ENCODE data around the gene DDX24.

The DDX24 gene

DNA sequence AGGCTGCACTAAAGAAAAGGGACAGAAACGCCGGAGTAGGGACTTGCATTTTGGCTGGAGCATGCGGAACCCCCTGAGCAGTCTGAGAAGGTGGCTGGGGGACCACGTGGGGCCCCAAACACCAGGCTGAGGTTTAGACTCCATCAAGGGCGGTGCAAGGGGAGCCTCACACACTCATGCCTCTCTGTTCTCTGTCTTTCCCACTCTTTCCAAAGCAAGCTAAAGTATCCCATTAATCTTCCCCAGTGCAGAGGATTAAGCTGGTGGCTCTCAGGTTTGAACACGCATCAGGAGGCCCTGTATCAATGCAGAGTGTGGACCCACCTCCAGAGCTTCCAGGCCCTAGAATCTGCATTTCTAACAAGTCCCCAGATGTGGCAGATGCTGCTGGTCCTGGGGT lies 70.4 kb downstream of the DDX24 start:
- Histone ChIP-seq H3K9ac (ENCODE audit: low read depth, low read length) (no peak overlapping the region), H3K27me3 (ENCODE audit: control insufficient read depth, insufficient read depth, low read length) (no peaks in the 10 kb centered on the region), H3K36me3 (ENCODE audit: control insufficient read depth, insufficient read depth, low read length) (no peaks in the 10 kb centered on the region), H3K4me1 (ENCODE audit: control insufficient read depth, insufficient read depth, low read length) (no peaks in the 10 kb centered on the region), H3K4me3 (ENCODE audit: low read depth, low read length) (no peak overlapping the region), H3K9me3 (ENCODE audit: control insufficient read depth, insufficient read depth, low read length) (no peaks in the 10 kb centered on the region)

DNA sequence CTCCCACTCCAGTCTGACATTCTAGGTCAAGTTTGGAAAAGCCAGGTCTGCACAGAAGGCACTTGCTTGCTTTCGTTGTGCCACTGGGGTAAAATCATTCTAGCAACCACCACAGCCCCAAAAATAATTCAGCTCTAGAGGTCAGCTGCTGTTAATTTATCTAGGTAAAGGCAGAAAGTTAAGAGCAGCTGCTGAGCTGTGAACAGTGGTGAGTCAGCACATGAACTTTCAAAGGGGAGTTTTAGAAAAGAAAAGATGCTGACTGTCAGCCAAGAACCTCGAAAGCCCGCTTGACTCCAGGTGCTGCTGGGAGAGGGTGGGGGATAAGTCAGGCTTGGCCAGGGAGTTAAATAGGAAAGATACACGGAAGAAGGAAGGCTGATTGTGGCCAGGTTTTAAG lies 71.2 kb downstream of the DDX24 start:
- no peak overlapping the region for H3K4me3 ChIP-seq (ENCODE audit: low read depth, low read length)
- no peaks in the 10 kb centered on the region for H3K4me1 ChIP-seq (ENCODE audit: control insufficient read depth, insufficient read depth, low read length)
- H3K9me3 ChIP-seq (ENCODE audit: control insufficient read depth, insufficient read depth, low read length) = no peaks in the 10 kb centered on the region
- no peak overlapping the region for H3K9ac ChIP-seq (ENCODE audit: low read depth, low read length)
- no peaks in the 10 kb centered on the region for H3K36me3 ChIP-seq (ENCODE audit: control insufficient read depth, insufficient read depth, low read length)
- H3K27me3 ChIP-seq (ENCODE audit: control insufficient read depth, insufficient read depth, low read length) = no peaks in the 10 kb centered on the region

DNA sequence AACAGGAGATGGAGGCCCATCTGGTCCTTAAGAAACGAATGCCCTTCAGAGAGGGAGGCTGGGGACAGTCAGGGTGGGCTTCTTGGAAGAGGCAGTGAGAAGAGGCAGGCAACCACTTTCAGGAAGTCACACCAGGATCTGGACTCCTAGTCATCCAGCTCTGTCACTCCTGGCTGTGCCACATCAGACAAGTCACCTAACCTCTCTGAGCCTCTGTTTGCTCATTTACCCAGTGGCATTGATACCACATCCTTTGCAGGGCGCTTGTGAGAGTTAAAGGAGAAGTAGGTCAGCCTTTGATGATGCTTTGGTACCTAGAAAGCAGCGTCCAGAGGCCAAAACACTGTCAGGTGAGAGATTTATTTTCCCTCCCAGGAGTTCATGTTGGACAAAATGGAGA lies 72.8 kb downstream of the DDX24 start:
- H3K36me3 ChIP-seq (ENCODE audit: control insufficient read depth, insufficient read depth, low read length) = no peaks in the 10 kb centered on the region
- H3K4me3 ChIP-seq (ENCODE audit: low read depth, low read length) = no peak overlapping the region
- H3K4me1 ChIP-seq (ENCODE audit: control insufficient read depth, insufficient read depth, low read length) = no peaks in the 10 kb centered on the region
- no peaks in the 10 kb centered on the region for H3K27me3 ChIP-seq (ENCODE audit: control insufficient read depth, insufficient read depth, low read length)
- no peak overlapping the region for H3K9ac ChIP-seq (ENCODE audit: low read depth, low read length)
- no peaks in the 10 kb centered on the region for H3K9me3 ChIP-seq (ENCODE audit: control insufficient read depth, insufficient read depth, low read length)

DNA sequence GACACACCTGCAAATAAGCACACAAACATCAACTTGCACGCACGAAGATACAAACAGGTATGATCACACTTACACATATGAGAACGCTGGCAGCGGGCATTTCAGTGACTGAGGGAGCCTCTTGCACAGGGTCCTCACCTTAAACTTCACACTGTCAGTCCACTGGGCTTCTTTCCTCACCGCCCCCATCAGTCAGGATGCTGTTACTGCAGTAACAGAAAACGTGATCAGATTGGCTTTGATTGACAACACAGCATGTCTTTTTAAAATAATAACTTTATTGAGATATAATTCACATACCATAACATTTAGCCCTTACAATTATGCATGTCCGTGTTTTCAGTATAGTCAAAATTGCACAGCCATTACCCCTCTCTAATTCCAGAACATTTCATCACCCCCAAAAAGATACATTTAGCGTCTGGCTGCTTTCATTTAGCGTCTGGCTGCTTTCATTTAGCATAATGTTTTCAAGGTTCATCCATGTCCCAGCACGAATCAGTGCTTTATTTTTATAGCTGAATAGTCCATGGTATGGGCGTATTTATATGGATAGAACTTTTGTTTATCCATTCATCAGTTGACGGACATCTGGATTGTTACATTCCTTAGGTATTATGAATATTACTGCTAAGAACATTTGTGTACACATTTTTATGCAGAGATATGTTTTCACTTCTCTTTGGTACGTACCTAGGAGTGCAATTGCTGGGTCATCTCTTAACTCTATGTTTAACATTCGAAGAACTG lies 75.5 kb downstream of the DDX24 start:
- no peaks in the 10 kb centered on the region for H3K36me3 ChIP-seq (ENCODE audit: control insufficient read depth, insufficient read depth, low read length)
- no peak overlapping the region for H3K4me3 ChIP-seq (ENCODE audit: low read depth, low read length)
- H3K4me1 ChIP-seq (ENCODE audit: control insufficient read depth, insufficient read depth, low read length) = peaks cover 2% of the 10 kb centered on the region
- no peaks in the 10 kb centered on the region for H3K27me3 ChIP-seq (ENCODE audit: control insufficient read depth, insufficient read depth, low read length)
- no peaks in the 10 kb centered on the region for H3K9me3 ChIP-seq (ENCODE audit: control insufficient read depth, insufficient read depth, low read length)
- no peak overlapping the region for H3K9ac ChIP-seq (ENCODE audit: low read depth, low read length)

DNA sequence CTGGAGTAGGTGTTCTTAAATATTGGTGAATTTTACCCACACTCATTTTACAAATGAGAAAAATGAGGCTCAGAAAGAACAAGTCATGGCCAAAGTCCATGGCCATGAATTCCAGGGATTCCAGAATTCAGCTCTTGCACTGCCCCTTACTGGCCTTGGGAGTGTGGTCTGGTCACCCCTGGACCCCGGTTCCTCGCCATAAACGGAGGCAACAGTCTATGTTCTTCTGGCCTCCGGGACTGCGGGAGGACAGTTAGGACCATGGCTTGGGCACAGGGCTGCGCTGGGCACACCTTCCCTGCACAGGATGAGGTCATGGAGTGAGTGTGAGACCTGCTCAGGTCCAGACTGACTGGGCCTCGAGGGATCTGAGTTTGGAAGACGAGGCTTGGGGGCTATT lies 77.0 kb downstream of the DDX24 start:
- no peak overlapping the region for H3K9ac ChIP-seq (ENCODE audit: low read depth, low read length)
- peaks cover 2% of the 10 kb centered on the region for H3K4me1 ChIP-seq (ENCODE audit: control insufficient read depth, insufficient read depth, low read length)
- H3K4me3 ChIP-seq (ENCODE audit: low read depth, low read length) = no peak overlapping the region
- no peaks in the 10 kb centered on the region for H3K27me3 ChIP-seq (ENCODE audit: control insufficient read depth, insufficient read depth, low read length)
- no peaks in the 10 kb centered on the region for H3K9me3 ChIP-seq (ENCODE audit: control insufficient read depth, insufficient read depth, low read length)
- no peaks in the 10 kb centered on the region for H3K36me3 ChIP-seq (ENCODE audit: control insufficient read depth, insufficient read depth, low read length)

DNA sequence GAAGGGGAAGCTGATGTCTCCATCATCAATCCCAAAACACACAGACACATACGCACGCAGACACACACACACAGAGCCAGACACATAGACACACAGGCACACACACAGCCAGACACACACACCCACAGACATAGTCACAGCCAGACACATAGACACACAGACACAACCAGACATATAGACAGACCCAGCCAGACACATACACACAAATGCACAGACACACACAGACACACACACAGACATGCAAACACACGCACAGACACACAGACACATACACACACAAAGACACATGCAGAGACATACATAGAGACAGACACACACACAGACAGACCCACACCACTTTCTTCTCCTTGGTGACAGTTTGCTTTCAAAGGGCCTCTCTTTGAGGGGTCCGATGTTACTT lies 77.6 kb downstream of the DDX24 start:
- no peak overlapping the region for H3K4me3 ChIP-seq (ENCODE audit: low read depth, low read length)
- H3K4me1 ChIP-seq (ENCODE audit: control insufficient read depth, insufficient read depth, low read length) = peaks cover 2% of the 10 kb centered on the region
- H3K36me3 ChIP-seq (ENCODE audit: control insufficient read depth, insufficient read depth, low read length) = no peaks in the 10 kb centered on the region
- H3K27me3 ChIP-seq (ENCODE audit: control insufficient read depth, insufficient read depth, low read length) = no peaks in the 10 kb centered on the region
- H3K9ac ChIP-seq (ENCODE audit: low read depth, low read length) = no peak overlapping the region
- H3K9me3 ChIP-seq (ENCODE audit: control insufficient read depth, insufficient read depth, low read length) = no peaks in the 10 kb centered on the region

DNA sequence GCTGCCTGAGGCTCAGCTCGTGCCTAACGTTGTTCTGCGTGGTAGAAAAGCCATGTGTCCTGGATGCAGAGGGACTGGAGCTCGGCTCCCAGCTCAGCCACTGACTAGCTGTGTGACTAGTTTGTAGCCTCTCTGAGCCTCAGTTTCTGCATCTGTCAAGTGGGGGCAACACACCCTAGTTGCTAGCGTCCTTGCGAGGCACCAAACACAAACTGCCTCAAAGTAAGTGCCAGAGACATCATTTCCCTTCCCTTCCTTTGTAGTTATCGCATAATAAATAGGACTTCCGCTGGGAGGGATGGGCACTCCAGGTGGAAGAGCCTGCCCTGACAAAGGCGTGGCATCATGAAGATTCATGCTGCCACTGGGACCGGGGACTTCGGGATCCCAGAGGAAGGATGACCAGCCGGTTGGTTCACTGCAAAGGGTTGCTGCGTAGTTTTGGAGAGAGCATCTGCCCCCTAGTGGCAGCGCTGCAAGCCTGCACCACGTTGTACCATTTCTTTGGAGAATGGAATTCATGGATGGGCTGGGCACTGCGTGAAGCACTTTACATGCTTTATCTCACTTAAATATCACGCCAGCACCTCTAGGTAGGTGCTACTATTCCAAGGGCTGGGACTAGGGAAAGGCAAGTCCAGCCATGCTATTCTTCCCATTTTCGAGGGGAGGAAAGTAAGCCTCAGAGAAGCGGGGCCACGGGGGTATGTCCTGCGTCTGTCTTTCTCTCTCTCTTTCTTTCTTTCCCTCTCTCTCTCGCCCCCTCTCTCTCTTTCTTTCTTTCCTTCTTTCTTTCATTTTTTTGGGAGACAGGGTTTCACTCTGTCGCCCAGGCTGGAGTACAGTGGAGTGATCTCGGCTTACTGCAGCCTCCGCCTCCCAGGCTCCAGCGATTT lies 79.3 kb downstream of the DDX24 start:
- Histone ChIP-seq H3K4me3 (ENCODE audit: low read depth, low read length) (no peak overlapping the region), H3K9me3 (ENCODE audit: control insufficient read depth, insufficient read depth, low read length) (no peaks in the 10 kb centered on the region), H3K27me3 (ENCODE audit: control insufficient read depth, insufficient read depth, low read length) (no peaks in the 10 kb centered on the region), H3K36me3 (ENCODE audit: control insufficient read depth, insufficient read depth, low read length) (no peaks in the 10 kb centered on the region), H3K9ac (ENCODE audit: low read depth, low read length) (no peak overlapping the region), H3K4me1 (ENCODE audit: control insufficient read depth, insufficient read depth, low read length) (peaks cover 2% of the 10 kb centered on the region)

DNA sequence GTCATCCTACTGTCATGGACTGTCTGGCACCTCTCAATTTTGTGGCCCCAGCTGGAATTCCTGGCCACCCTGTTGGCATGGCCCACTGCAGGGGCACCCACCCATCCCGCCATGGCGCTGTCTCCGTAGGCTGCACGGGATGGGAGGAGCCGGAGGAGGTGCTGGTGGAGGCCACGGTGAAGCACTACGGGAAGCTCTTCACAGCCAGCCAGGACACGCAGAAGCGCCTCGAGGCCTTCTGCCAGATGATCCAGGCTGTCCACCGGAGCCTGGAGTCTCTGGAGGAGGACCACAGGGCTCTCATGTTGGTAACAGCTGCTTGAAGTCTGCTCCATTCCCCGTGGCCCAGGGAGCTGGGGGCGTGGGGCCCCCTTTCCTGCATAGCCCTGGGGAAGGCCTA lies 80.0 kb downstream of the DDX24 start:
- Histone ChIP-seq H3K27me3 (ENCODE audit: control insufficient read depth, insufficient read depth, low read length) (no peaks in the 10 kb centered on the region), H3K36me3 (ENCODE audit: control insufficient read depth, insufficient read depth, low read length) (no peaks in the 10 kb centered on the region), H3K4me3 (ENCODE audit: low read depth, low read length) (no peak overlapping the region), H3K4me1 (ENCODE audit: control insufficient read depth, insufficient read depth, low read length) (peaks cover 2% of the 10 kb centered on the region), H3K9ac (ENCODE audit: low read depth, low read length) (no peak overlapping the region), H3K9me3 (ENCODE audit: control insufficient read depth, insufficient read depth, low read length) (no peaks in the 10 kb centered on the region)

DNA sequence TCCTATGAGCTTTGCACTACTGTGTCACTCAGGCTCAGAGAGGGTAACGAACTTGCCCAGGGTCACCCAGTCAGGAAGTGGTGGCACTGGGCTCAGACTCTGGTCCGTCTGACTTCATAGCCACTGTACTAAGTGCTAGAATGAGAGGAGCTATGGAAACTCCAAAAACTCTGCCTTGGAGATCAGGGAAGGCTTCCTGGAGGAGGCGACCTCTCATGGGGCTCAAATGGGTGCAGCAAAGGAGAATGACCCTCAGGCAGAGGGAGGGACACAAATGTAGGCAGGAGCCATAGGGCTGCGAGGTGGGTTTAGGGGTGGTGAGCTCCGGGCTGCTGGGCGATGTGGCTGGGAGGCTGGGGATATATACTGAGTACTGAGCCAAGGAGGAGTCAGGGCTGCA lies 80.7 kb downstream of the DDX24 start:
- H3K9ac ChIP-seq (ENCODE audit: low read depth, low read length) = no peak overlapping the region
- peaks cover 2% of the 10 kb centered on the region for H3K4me1 ChIP-seq (ENCODE audit: control insufficient read depth, insufficient read depth, low read length)
- H3K4me3 ChIP-seq (ENCODE audit: low read depth, low read length) = no peak overlapping the region
- H3K27me3 ChIP-seq (ENCODE audit: control insufficient read depth, insufficient read depth, low read length) = no peaks in the 10 kb centered on the region
- H3K36me3 ChIP-seq (ENCODE audit: control insufficient read depth, insufficient read depth, low read length) = no peaks in the 10 kb centered on the region
- H3K9me3 ChIP-seq (ENCODE audit: control insufficient read depth, insufficient read depth, low read length) = no peaks in the 10 kb centered on the region

DNA sequence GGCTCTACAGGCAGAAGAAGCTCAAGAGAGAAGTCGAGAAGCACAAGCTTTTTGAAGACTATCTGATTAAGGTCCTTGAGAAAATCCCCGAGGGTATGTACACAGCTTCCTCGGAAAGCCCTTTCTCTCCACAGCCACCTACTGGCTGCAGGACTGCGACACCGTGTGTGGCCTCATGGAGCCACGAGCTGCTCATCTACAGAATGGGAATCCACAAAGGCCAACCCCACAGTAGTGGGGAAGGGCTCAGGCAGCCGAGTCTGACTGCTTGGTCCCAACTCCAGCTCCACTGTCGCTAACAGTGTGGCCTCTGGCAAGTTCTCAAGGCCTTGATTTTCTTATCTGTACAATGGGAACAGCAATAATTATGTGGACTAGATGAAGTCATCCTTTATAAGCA lies 81.4 kb downstream of the DDX24 start:
- Histone ChIP-seq H3K4me1 (ENCODE audit: control insufficient read depth, insufficient read depth, low read length) (peaks cover 2% of the 10 kb centered on the region), H3K27me3 (ENCODE audit: control insufficient read depth, insufficient read depth, low read length) (no peaks in the 10 kb centered on the region), H3K4me3 (ENCODE audit: low read depth, low read length) (no peak overlapping the region), H3K36me3 (ENCODE audit: control insufficient read depth, insufficient read depth, low read length) (no peaks in the 10 kb centered on the region), H3K9me3 (ENCODE audit: control insufficient read depth, insufficient read depth, low read length) (no peaks in the 10 kb centered on the region), H3K9ac (ENCODE audit: low read depth, low read length) (no peak overlapping the region)

DNA sequence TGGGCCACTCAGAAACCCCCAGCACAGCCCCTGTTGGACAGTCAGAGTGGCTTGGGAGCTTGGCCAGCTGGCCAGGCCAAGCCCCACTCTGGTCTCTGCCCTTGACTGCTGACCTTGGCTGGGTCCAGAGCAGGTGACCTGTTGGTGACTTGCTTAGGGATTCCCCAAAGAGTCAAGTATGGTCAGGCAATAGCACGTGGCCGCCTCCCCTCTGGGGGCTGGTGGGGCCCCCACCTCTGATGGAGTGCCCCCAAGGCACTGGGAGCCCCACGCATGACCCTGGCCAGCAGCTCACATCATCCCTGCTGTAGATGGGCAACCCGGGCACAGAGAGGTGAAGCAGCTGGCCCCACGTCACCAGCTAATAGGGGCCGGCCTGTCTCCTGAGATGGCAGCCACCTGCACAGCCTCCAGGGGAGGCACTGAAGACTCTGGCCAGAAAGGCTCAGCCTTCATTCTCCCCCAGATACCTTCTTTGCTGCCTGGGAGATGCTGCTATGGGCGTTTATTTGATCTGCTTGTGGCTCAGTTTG lies 82.1 kb downstream of the DDX24 start:
- Histone ChIP-seq H3K36me3 (ENCODE audit: control insufficient read depth, insufficient read depth, low read length) (no peaks in the 10 kb centered on the region), H3K27me3 (ENCODE audit: control insufficient read depth, insufficient read depth, low read length) (no peaks in the 10 kb centered on the region), H3K9ac (ENCODE audit: low read depth, low read length) (no peak overlapping the region), H3K4me1 (ENCODE audit: control insufficient read depth, insufficient read depth, low read length) (peaks cover 2% of the 10 kb centered on the region), H3K9me3 (ENCODE audit: control insufficient read depth, insufficient read depth, low read length) (no peaks in the 10 kb centered on the region), H3K4me3 (ENCODE audit: low read depth, low read length) (no peak overlapping the region)
